ENCODE data around the gene SPTLC3.

Gene SPTLC3

DNA sequence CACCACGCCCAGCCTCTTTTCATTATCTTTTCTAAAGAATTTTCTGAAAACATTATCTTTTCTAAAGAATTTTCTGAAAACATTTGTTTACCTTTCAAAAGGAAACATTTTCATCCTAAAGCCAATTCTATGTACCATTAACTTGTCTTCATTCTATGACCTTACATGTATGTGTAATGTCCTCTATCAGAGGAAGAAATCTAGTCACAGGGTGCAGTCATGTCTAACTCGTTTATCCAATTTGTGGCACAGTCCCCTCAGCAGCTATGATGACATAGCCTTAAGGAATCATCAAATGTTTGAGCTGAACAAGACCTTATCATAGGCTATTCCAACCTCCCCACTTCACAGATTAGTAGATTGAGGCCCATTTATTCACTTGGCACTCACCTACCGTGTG, 21.5 kb upstream of the SPTLC3 start:
- DNase-seq = no peak

DNA sequence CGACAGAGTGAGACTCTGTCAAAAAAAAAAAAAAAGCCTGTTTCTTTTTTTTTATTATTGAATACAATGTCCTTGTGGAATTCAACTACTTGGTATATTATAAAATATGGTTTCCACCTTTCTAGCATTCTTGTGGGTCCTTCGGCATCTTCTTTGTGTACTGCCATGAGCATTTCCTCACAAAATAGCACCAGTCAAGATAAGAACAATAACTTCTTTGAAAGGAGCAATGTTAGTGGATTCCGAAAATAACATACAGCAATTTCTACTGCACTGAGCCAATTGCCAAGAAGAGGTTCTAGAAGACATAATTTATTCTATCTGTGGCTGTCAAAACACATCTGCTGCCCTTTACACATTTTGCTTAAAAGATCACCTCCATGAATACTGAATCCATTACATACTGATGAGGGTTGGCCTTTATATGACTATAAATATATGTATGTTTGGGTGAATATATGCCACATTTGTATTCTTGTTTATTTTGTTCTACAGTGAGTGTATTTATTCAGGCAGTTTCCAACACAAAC, 19.1 kb upstream of the SPTLC3 start:
- no peak for DNase-seq

GRCh38 chr20:12997128-12997655, 11.6 kb upstream of the SPTLC3 start:
- DNase-seq = no peak

GRCh38 chr20:12998046-12998445, 10.7 kb upstream of the SPTLC3 start:
- no peak for DNase-seq

DNA sequence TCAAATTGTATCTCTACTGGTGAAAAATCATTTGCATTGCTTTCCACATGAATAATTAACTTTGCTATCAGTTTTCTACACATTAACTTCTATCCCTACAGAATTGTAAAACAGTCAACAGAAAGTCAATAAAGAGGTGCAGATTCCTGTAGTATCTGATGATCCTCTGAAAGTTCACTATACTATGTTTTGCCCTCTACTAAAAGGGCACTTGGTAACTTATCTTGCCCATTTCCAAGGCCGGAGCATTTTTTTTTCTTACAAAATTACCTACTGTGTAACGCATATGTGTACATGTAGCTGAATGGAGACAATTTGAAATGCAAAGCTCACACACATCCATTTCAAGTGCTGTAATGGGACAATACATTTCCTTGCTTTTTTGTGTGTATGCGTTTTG, 9.6 kb upstream of the SPTLC3 start:
- no peak for DNase-seq

DNA sequence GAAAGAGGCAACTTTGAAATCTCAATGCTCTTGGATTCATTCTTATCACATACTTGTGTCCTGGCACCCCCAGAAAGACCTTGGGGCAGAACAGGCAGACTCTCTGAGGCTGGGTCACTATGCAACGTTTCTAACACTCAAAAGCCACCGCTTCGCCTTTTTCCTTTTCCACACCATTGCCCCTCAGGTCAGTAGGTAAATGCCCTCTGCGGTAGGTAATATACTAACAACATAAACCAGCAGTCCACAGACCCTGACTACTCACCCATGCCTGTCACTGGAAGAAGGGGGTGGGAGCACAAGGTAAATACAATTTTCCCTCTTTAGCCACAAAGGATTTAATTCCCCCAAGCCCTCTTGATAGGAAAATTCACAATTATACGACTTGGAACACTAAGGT, 6.5 kb upstream of the SPTLC3 start:
- no peak for DNase-seq

DNA sequence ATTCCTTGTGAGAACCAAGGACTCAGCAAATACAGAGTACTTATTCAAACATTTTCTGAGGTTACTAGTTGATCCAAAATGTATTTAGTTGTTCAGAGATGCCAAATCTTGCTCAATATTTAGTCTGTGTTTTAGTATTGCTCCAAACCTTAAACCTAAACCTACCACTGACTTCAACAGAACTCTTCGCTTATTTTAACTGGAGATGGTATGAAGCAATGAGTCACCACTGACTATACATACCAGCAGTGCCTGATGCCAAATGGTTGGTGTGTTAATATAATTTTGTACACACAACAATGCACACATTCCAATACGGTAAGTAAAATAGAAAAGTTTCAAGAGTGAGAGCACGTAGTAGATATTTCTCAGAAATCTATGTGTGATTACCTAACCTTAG, 1.9 kb upstream of the SPTLC3 start:
- DNase-seq = no peak

DNA sequence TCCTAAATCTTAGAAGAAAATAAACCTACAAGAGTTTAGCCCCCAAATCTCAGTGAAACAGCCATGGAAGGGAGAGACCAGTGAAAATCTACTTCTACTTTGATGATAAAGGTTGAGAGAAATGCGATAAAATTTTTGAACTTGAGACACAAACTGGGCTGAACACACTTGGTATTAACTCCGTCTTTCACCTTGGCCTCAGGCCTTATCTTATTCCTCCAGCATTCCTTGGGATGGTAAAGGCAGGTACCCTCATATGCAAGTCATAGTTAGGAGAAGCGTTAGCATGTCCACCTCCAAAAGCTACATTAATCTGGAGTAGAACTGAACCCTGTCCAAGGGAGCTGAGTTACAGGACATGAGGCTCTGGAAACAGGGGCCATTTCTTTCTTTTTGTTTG, 1.2 kb upstream of the SPTLC3 start:
- no peak for DNase-seq

DNA sequence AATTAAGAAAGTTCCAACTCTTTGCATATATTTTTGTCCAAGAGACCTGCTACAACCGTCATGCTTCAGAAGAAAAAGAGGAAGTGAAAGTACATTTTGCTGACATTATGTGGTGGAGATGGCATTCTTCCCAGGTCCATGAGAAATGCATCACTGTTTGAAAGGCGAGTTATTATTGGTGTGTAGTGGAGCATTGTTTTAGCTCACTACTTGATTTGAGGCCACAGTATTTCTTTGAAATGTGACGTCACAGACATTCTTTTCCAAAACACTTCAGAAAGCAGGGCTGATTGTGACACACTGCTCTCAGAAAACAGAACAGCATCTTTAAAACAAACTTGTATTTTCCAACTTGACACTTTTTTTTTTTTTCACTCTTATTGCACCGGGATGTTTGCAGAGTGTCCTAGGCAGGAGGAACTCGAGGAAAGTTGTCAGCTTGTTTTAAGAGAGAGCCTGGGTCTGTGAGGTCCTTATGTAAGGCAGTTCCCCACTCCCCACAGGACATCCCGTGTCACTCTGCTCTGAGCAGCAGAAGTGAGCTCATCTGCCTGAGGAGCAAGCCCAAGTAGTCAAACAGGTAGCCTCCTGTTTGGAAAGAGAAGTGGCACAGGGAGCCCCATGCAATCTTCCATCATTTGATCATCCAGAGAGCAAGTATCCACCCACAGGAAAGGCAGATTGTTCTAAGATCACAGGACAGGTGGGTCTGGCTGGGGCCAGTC, 1.1 kb downstream of the SPTLC3 start:
- no peak for DNase-seq

GRCh38 chr20:13012886-13013285, 4.1 kb downstream of the SPTLC3 start:
- DNase-seq = no peak

DNA sequence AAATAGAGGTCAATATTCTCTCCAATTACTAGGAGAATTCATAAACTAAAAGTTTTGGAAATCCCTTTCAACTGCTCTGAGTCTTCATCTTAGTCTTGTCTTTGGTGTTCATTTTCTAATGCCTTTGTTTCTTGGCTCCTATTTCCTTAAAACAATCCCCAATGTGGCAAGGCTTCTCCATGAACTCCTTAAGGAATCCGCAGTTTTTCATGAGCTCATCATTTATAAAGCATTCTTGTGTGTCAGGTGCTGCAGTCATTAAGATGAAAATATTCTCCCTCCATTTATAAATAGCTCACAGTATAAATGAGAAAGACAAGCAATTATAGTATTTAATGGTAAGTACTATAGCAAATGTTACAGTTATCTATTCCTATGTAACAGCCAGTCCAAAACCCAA, 4.6 kb downstream of the SPTLC3 start:
- no peak for DNase-seq

- no peak for DNase-seq
Observed at GRCh38 chr20:13017235-13017634, 8.5 kb downstream of the SPTLC3 start.

- DNase-seq = no peak
Observed at GRCh38 chr20:13017883-13018535, 9.2 kb downstream of the SPTLC3 start.

DNA sequence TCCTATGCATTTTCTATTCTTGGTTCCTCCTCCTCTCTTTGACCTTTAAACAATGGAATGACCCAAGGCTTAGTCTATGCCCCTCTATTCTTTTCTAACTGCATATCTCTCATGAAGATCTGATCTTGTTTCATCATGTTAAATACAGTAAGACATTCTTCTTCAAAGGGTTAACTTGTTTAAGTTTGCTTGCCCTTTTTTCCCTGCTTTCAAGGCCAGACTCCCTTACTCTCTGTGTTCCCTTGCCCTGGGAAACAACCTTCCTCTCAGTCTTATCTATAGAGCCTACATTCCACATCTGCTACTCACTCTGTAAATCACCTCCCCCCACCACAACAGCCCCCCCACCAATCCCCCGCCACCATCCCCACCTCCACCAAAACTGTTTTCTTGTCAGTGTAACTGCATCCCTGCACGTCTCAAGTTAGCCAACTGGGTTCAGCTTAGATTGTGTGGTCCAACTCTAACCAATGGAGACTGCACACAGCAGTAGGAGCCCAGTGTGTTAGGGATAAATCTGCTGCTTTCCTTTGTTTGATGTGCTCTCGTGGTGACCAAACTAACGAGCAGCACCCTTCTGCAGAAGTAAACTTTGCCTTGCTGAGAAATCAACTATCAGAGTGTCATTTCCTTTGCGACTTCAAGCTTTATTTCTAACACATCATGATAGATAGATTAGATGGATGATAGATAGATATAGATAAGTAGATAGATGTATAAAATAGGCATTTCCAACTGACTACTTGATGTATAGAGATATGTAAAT, 12.6 kb downstream of the SPTLC3 start:
- no peak for DNase-seq

DNA sequence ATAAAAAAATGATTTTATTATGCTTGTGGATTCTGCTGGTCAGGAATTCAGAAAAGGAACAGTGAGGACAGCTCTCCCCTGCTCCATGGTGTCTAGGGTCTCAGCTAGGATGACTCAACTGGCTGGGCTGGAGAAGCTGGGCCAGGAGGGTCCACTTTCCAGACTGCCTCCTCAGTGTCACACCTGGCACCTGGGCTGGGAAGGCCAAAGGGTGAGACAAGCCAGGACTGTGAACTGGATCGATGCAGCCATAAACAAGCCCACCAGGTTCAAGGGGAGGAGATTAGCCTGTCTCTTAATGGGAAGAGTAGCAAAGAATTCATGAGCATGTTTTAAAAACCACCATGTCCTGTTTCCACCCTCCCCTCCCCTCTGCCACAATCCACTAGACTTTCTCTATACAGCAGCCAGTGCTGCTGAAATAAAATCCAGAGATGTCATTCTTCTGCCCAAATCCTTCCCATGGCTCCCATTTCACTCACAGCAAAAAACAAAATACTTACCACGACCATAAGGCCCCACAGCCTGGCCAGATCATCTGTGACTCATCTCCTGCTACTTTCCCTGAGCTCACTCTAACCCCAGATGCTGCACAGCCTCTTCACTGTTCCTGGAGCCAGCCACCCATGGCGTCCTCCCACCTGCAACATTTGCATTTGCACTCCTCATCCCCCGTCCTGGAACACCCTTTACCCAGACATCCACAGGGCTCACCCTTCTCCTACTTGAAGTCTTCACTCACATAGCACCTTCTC, 13.8 kb downstream of the SPTLC3 start:
- no peak for DNase-seq

DNA sequence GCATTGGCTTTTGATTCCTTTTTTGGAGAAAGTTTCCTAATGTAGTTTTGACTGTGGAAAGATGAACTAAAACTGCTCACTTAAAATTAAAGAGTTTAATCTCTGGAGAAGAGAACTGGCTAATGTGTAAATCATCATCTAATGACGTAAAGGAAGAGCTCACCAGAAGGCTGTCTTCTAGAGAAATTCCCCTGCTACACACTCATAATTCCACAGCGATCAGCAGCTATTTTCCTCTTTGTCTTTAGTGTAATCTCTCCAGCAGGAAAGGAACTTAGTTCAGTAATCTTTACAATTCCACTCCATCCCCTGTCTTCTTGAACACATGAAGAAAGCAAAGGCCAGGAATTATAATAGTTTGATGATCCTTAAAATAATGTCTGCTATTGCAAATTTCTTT, 15.8 kb downstream of the SPTLC3 start:
- DNase-seq = no peak

- no peak for DNase-seq
Observed at GRCh38 chr20:13025181-13025580, 16.4 kb downstream of the SPTLC3 start.

- DNase-seq = no peak
Observed at GRCh38 chr20:13028001-13028400, 19.2 kb downstream of the SPTLC3 start.

- no peak for DNase-seq
Observed at GRCh38 chr20:13028673-13029072, 19.9 kb downstream of the SPTLC3 start.

- DNase-seq = no peak
Observed at GRCh38 chr20:13029687-13030375, 21.1 kb downstream of the SPTLC3 start.

- no peak for DNase-seq
Observed at GRCh38 chr20:13031751-13032150, 23.0 kb downstream of the SPTLC3 start.

- no peak for DNase-seq
Observed at GRCh38 chr20:13034115-13034514, 25.3 kb downstream of the SPTLC3 start.

Data from 8988T (cell line).